ENCODE results near the gene ZNF619. TPM values are rescaled to one million over a fixed set of nuclear protein-coding genes. Genes with fewer than 3 reads are reported as not detected.
A peak's percentile ranks its signal among the peaks of the same experiment; 100 is the strongest.

ZNF619 gene
- total RNA-seq, 1 donor: 6.5 TPM

DNA sequence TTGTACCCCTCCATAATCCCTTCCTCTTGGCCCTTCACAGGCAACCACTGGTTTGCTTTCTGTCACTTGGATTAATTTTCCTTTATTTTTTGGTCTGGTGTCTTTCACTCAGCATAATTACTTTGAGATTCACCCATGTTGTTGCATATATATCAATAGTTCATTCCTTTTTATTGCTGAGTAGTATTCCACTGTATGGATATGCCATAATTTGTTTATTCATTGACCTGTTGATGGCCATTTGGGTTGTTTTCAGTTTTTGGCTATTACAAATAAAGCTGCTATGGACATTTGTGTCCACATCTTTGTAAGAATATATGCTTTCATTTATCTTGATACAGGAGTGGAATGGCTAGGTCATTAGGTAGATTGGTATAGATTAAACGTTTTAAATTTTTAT is 41.9 kb downstream of the ZNF619 start:
- no peak overlapping the region for H3K27ac ChIP-seq (ENCODE audit: low read depth, low read length)
- no peaks in the 10 kb centered on the region for H3K27me3 ChIP-seq (ENCODE audit: insufficient read depth, low read length)
- DNase-seq (ENCODE audit: insufficient read length, low spot score, missing footprints): no peak
- no peaks in the 10 kb centered on the region for H3K79me2 ChIP-seq (ENCODE audit: insufficient read depth, low read length)
- TF ChIP-seq, protein P1, sequence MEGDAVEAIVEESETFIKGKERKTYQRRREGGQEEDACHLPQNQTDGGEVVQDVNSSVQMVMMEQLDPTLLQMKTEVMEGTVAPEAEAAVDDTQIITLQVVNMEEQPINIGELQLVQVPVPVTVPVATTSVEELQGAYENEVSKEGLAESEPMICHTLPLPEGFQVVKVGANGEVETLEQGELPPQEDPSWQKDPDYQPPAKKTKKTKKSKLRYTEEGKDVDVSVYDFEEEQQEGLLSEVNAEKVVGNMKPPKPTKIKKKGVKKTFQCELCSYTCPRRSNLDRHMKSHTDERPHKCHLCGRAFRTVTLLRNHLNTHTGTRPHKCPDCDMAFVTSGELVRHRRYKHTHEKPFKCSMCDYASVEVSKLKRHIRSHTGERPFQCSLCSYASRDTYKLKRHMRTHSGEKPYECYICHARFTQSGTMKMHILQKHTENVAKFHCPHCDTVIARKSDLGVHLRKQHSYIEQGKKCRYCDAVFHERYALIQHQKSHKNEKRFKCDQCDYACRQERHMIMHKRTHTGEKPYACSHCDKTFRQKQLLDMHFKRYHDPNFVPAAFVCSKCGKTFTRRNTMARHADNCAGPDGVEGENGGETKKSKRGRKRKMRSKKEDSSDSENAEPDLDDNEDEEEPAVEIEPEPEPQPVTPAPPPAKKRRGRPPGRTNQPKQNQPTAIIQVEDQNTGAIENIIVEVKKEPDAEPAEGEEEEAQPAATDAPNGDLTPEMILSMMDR (IDR thresholded peaks at IDR 0.05; ENCODE audit: extremely low read depth, low read depth, low read length): no peak
- H3K4me2 ChIP-seq (ENCODE audit: insufficient read depth, low read length): no peak overlapping the region
- H3K4me3 ChIP-seq (ENCODE audit: insufficient read depth, low read length): no peak overlapping the region
- H3K36me3 ChIP-seq (ENCODE audit: insufficient read depth, low read length): no peaks in the 10 kb centered on the region
- no peaks in the 10 kb centered on the region for H3K4me1 ChIP-seq (ENCODE audit: insufficient read depth, low read length)
- no peaks in the 10 kb centered on the region for H4K20me1 ChIP-seq (ENCODE audit: insufficient read depth, low read length)
- H3K9me3 ChIP-seq (ENCODE audit: low read depth, low read length): no peaks in the 10 kb centered on the region
- H2AFZ ChIP-seq (ENCODE audit: low read length): no peak overlapping the region

DNA sequence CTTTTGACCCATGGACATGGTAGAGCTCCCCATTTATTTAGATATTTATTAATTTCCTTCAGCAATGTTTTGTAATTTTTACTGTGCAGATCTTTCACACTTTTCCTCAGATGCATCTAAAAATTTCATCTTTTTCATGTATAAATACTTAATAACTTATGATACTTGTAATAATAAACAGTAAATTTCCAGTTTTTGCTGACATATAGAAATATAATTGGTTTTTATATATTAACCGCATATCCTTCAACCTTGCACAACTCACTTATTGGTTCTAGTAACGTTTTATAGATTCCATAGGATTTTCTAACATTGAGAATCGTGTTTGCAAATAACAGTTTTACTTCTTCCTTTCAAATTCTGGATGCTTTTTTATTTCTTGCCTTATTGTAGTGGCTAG is 44.3 kb downstream of the ZNF619 start:
- Histone ChIP-seq H2AFZ (ENCODE audit: low read length) (no peak overlapping the region), H3K36me3 (ENCODE audit: insufficient read depth, low read length) (no peaks in the 10 kb centered on the region), H3K27me3 (ENCODE audit: insufficient read depth, low read length) (no peaks in the 10 kb centered on the region), H3K4me1 (ENCODE audit: insufficient read depth, low read length) (peaks cover 13% of the 10 kb centered on the region), H3K9me3 (ENCODE audit: low read depth, low read length) (no peaks in the 10 kb centered on the region), H3K4me3 (ENCODE audit: insufficient read depth, low read length) (no peak overlapping the region), H3K4me2 (ENCODE audit: insufficient read depth, low read length) (no peak overlapping the region), H3K27ac (ENCODE audit: low read depth, low read length) (no peak overlapping the region), H4K20me1 (ENCODE audit: insufficient read depth, low read length) (no peaks in the 10 kb centered on the region), H3K79me2 (ENCODE audit: insufficient read depth, low read length) (peaks cover 12% of the 10 kb centered on the region)
- DNase-seq (ENCODE audit: insufficient read length, low spot score, missing footprints): no peak
- TF ChIP-seq, protein P1 (IDR thresholded peaks at IDR 0.05; ENCODE audit: extremely low read depth, low read depth, low read length): no peak

DNA sequence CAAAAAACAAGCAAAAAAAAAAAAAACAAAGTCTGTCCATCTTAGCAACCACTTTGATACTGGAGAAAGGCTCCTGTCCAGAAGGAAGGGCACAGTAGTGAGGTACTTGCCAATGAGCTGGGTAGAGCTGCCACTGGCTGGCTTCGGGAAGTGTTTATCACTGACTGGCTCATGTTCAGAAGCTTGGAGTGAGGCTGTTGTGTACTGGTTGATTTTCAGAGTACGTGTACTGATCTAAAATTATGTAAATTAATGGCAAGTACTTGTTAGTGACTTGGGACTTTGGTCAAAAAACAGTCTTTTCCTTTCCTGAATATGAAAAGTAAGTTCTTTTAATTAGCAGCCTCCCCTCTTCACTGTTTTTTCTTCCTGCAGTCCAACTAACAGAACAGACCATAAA is 46.9 kb downstream of the ZNF619 start:
- Histone ChIP-seq H3K27me3 (ENCODE audit: insufficient read depth, low read length) (no peaks in the 10 kb centered on the region), H3K4me3 (ENCODE audit: insufficient read depth, low read length) (no peak overlapping the region), H2AFZ (ENCODE audit: low read length) (peak overlapping the region; percentile 99), H3K27ac (ENCODE audit: low read depth, low read length) (no peak overlapping the region), H3K79me2 (ENCODE audit: insufficient read depth, low read length) (peaks cover 25% of the 10 kb centered on the region), H3K9me3 (ENCODE audit: low read depth, low read length) (no peaks in the 10 kb centered on the region), H3K36me3 (ENCODE audit: insufficient read depth, low read length) (peaks cover 8% of the 10 kb centered on the region), H3K4me2 (ENCODE audit: insufficient read depth, low read length) (peak overlapping the region; percentile 100), H4K20me1 (ENCODE audit: insufficient read depth, low read length) (no peaks in the 10 kb centered on the region), H3K4me1 (ENCODE audit: insufficient read depth, low read length) (peaks cover 13% of the 10 kb centered on the region)
- TF ChIP-seq, protein P1 (IDR thresholded peaks at IDR 0.05; ENCODE audit: extremely low read depth, low read depth, low read length): no peak
- no peak for DNase-seq (ENCODE audit: insufficient read length, low spot score, missing footprints)

DNA sequence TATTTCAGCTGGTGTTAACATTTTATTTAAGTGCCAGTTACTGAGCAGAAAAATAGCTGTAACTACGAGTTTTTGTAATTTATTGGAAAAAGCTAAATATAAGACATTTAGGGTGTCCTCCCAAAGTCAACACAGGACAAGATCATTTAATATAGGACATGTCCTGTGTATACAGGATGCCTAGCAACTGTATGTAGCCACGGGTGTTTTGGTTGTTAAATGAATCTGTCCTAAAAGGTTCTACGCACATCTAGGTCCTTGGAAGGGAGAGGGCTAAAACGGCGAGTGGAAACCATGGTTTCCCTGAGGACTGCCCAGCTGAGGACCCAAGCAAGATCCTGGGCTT is 47.3 kb downstream of the ZNF619 start:
- Histone ChIP-seq H3K36me3 (ENCODE audit: insufficient read depth, low read length) (peaks cover 11% of the 10 kb centered on the region), H3K4me1 (ENCODE audit: insufficient read depth, low read length) (peaks cover 13% of the 10 kb centered on the region), H4K20me1 (ENCODE audit: insufficient read depth, low read length) (no peaks in the 10 kb centered on the region), H3K9me3 (ENCODE audit: low read depth, low read length) (no peaks in the 10 kb centered on the region), H3K27me3 (ENCODE audit: insufficient read depth, low read length) (no peaks in the 10 kb centered on the region), H3K27ac (ENCODE audit: low read depth, low read length) (peak overlapping the region; percentile 92), H3K79me2 (ENCODE audit: insufficient read depth, low read length) (peaks cover 25% of the 10 kb centered on the region), H3K4me2 (ENCODE audit: insufficient read depth, low read length) (peak overlapping the region; percentile 100), H3K4me3 (ENCODE audit: insufficient read depth, low read length) (peak overlapping the region; percentile 95), H2AFZ (ENCODE audit: low read length) (peak overlapping the region; percentile 99)
- TF ChIP-seq, protein P1 (IDR thresholded peaks at IDR 0.05; ENCODE audit: extremely low read depth, low read depth, low read length): no peak
- DNase-seq (ENCODE audit: insufficient read length, low spot score, missing footprints): no peak

All from osteoblast (primary cell).